SH-SY5Y (cell line): ENCODE results near the gene SLC10A7.

Source experiments
- GATA2 ChIP-seq: IDR thresholded peaks from 2 replicates; pipeline ENCODE4 v1.6.1; 2011; ENCODE audit warnings: mild to moderate bottlenecking, low read depth, low read length
- GATA3 ChIP-seq: IDR thresholded peaks from 2 replicates; pipeline ENCODE4 v1.6.1; 2011; ENCODE audit warnings: low read depth, mild to moderate bottlenecking, low read length, moderate library complexity

- TF ChIP-seq GATA3 (no peak), GATA2 (no peak)
These were observed 206.6 kb downstream of the SLC10A7 start for GRCh38 chr4:146315184-146315583.
